Measurements from ENCODE around the gene TAS2R3. TPM values are rescaled to one million over a fixed set of nuclear protein-coding genes. Genes with fewer than 3 reads are reported as not detected.
A peak's percentile ranks its signal among the peaks of the same experiment; 100 is the strongest.

The TAS2R3 gene
- total and polyA plus RNA-seq, 2 of the 13 experiments (the other 11 are each of a cell fraction or from before 2014, with no cell fraction given), result 0.74 to 1.1 TPM

DNA sequence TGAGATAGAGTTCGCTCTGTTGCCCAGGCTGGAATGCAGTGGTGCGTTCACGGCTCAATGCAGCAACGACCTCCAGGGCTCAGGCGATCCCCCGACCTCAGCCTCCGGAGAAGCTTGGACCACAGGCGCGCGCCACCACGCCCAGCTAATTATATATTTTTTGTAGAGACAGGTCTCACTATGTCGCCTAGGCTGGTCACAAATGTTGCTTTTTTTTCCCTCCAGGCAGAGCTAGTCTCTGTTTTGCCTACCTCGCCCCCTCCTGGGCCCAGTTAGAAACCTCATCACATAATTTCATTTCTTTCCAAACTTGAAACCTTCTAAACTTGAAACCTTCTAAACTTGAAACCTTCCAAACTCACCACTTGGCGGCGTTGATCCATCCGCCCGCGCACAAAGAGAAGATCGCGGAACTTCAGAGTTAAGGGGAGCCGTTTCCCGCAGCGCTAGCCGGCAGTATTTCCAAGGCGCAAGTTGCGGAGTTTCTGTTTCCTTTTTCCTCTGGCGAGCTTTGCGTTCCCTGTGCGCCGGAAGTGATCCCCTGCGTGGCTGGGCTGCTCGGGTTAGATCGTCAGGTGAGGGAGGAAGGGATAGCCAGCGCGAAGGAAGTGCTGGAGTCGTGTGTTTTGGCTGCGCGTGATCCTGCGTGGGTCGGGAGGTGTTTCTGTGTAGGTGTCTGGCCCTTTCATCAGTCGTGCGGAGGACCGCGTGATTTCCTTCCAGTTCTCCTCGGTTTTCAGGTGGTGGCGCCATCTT, 25.9 kb upstream of the TAS2R3 start, which contains the start of gene SSBP1 (continued):
- TF ChIP-seq ZNF570 (CRISPR knock-in tag; IDR thresholded peaks at IDR 0.05; ENCODE audit: borderline replicate concordance), result no peak
- TF ChIP-seq, protein P1, sequence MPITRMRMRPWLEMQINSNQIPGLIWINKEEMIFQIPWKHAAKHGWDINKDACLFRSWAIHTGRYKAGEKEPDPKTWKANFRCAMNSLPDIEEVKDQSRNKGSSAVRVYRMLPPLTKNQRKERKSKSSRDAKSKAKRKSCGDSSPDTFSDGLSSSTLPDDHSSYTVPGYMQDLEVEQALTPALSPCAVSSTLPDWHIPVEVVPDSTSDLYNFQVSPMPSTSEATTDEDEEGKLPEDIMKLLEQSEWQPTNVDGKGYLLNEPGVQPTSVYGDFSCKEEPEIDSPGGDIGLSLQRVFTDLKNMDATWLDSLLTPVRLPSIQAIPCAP (CRISPR knock-in tag; IDR thresholded peaks at IDR 0.05; ENCODE audit: low read depth), result no peak
- TF ChIP-seq RBM22 (optimal IDR thresholded peaks at IDR 0.05; ENCODE audit: low read length), result no peak
- TF ChIP-seq ZNF703 (CRISPR knock-in tag; IDR thresholded peaks at IDR 0.05; ENCODE audit: borderline replicate concordance), result no peak
- TF ChIP-seq, protein P2, sequence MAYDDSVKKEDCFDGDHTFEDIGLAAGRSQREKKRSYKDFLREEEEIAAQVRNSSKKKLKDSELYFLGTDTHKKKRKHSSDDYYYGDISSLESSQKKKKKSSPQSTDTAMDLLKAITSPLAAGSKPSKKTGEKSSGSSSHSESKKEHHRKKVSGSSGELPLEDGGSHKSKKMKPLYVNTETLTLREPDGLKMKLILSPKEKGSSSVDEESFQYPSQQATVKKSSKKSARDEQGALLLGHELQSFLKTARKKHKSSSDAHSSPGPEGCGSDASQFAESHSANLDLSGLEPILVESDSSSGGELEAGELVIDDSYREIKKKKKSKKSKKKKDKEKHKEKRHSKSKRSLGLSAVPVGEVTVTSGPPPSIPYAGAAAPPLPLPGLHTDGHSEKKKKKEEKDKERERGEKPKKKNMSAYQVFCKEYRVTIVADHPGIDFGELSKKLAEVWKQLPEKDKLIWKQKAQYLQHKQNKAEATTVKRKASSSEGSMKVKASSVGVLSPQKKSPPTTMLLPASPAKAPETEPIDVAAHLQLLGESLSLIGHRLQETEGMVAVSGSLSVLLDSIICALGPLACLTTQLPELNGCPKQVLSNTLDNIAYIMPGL (CRISPR knock-in tag; IDR thresholded peaks at IDR 0.05; ENCODE audit: borderline replicate concordance in 1 of 2, low read depth in 1 of 2), result peak; percentile 97 to 98
- peak; percentile 51; the same call in 1 of the 2 replicates for TF ChIP-seq GTF2F1 (IDR thresholded peaks at IDR 0.05; ENCODE audit: low read length)
- TF ChIP-seq, protein P3, sequence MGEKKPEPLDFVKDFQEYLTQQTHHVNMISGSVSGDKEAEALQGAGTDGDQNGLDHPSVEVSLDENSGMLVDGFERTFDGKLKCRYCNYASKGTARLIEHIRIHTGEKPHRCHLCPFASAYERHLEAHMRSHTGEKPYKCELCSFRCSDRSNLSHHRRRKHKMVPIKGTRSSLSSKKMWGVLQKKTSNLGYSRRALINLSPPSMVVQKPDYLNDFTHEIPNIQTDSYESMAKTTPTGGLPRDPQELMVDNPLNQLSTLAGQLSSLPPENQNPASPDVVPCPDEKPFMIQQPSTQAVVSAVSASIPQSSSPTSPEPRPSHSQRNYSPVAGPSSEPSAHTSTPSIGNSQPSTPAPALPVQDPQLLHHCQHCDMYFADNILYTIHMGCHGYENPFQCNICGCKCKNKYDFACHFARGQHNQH (CRISPR knock-in tag; IDR thresholded peaks at IDR 0.05), result peak; percentile 97
- TF ChIP-seq NFIB (CRISPR knock-in tag; IDR thresholded peaks at IDR 0.05; ENCODE audit: borderline replicate concordance), result no peak
- no peak for TF ChIP-seq CEBPB (IDR thresholded peaks at IDR 0.05; ENCODE audit: borderline replicate concordance, low read depth, low read length)
- peak; percentile 99 for TF ChIP-seq YEATS4 (CRISPR knock-in tag; IDR thresholded peaks at IDR 0.05; ENCODE audit: borderline replicate concordance)
- TF ChIP-seq KMT2A (CRISPR knock-in tag; IDR thresholded peaks at IDR 0.05), result peak; percentile 98
- TF ChIP-seq DNMT3B (CRISPR knock-in tag; conservative IDR thresholded peaks at IDR 0.05), result peak; percentile 34; the same call in 1 of the 2 replicates
- TF ChIP-seq HMGA1 (CRISPR knock-in tag; conservative IDR thresholded peaks at IDR 0.05), result no peak
- peak; percentile 87 for TF ChIP-seq RXRB (CRISPR knock-in tag; IDR thresholded peaks at IDR 0.05; ENCODE audit: borderline replicate concordance)
- TF ChIP-seq KDM5A (IDR thresholded peaks at IDR 0.05; ENCODE audit: borderline replicate concordance, low read length), result peak; percentile 97
- TF ChIP-seq GABPB1 (CRISPR knock-in tag; IDR thresholded peaks at IDR 0.05), result peak; percentile 99
- TF ChIP-seq, protein P4, sequence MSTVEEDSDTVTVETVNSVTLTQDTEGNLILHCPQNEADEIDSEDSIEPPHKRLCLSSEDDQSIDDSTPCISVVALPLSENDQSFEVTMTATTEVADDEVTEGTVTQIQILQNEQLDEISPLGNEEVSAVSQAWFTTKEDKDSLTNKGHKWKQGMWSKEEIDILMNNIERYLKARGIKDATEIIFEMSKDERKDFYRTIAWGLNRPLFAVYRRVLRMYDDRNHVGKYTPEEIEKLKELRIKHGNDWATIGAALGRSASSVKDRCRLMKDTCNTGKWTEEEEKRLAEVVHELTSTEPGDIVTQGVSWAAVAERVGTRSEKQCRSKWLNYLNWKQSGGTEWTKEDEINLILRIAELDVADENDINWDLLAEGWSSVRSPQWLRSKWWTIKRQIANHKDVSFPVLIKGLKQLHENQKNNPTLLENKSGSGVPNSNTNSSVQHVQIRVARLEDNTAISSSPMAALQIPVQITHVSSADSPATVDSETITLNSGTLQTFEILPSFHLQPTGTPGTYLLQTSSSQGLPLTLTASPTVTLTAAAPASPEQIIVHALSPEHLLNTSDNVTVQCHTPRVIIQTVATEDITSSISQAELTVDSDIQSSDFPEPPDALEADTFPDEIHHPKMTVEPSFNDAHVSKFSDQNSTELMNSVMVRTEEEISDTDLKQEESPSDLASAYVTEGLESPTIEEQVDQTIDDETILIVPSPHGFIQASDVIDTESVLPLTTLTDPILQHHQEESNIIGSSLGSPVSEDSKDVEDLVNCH (CRISPR knock-in tag; IDR thresholded peaks at IDR 0.05), result no peak
- TF ChIP-seq ZNF274 (CRISPR knock-in tag; IDR thresholded peaks at IDR 0.05), result peak; percentile 61
- no peak for TF ChIP-seq ZNF550 (CRISPR knock-in tag; IDR thresholded peaks at IDR 0.05; ENCODE audit: borderline replicate concordance)
- TF ChIP-seq NBN (conservative IDR thresholded peaks at IDR 0.05), result no peak
